T-helper 9 cell (primary cell): ENCODE data around the gene NKX6-2.
"Not testable (repeated sequence)": the region's sequence is repeated elsewhere in the genome, so short reads cannot be mapped to it uniquely, and the experiment has no call there.

Source experiments
- DNase-seq: peaks from one replicate; pipeline ENCODE4 v3.0.0-alpha.2; 2020

The NKX6-2 gene

GRCh38 chr10:132752378-132752777 is 33.6 kb downstream of the NKX6-2 start:
- no peak for DNase-seq

- DNase-seq = no peak
Measured at GRCh38 chr10:132750936-132751335, 35.0 kb downstream of the NKX6-2 start.

GRCh38 chr10:132749371-132749795 is 36.6 kb downstream of the NKX6-2 start:
- no peak for DNase-seq

GRCh38 chr10:132748545-132749370 is 37.2 kb downstream of the NKX6-2 start:
- no peak for DNase-seq

- DNase-seq = no peak
Measured at GRCh38 chr10:132748135-132748534, 37.8 kb downstream of the NKX6-2 start.

- DNase-seq = no peak
Measured at GRCh38 chr10:132746801-132747625, 38.9 kb downstream of the NKX6-2 start.

GRCh38 chr10:132746386-132746785 is 39.6 kb downstream of the NKX6-2 start:
- no peak for DNase-seq

- no peak for DNase-seq
Measured at GRCh38 chr10:132745971-132746370, 40.0 kb downstream of the NKX6-2 start.

- DNase-seq = no peak
Measured at GRCh38 chr10:132745511-132745910, 40.4 kb downstream of the NKX6-2 start.

GRCh38 chr10:132744839-132745238 is 41.1 kb downstream of the NKX6-2 start:
- DNase-seq = no peak

GRCh38 chr10:132743925-132744490 is 41.9 kb downstream of the NKX6-2 start:
- DNase-seq = no peak

- DNase-seq = not testable (repeated sequence)
Measured at GRCh38 chr10:132743196-132743924, 42.6 kb downstream of the NKX6-2 start.

- DNase-seq = no peak
Measured at GRCh38 chr10:132742837-132743194, 43.1 kb downstream of the NKX6-2 start.

- DNase-seq = no peak
Measured at GRCh38 chr10:132742167-132742836, 43.6 kb downstream of the NKX6-2 start.

- DNase-seq = no peak
Measured at GRCh38 chr10:132740588-132740987, 45.4 kb downstream of the NKX6-2 start.

- no peak for DNase-seq
Measured at GRCh38 chr10:132739225-132739613, 46.7 kb downstream of the NKX6-2 start.

GRCh38 chr10:132738454-132739224 is 47.3 kb downstream of the NKX6-2 start:
- no peak for DNase-seq

- DNase-seq = no peak
Measured at GRCh38 chr10:132737390-132738048, 48.4 kb downstream of the NKX6-2 start.

- no peak for DNase-seq
Measured at GRCh38 chr10:132735923-132736391, 50.0 kb downstream of the NKX6-2 start.

- no peak for DNase-seq
Measured at GRCh38 chr10:132735341-132735775, 50.6 kb downstream of the NKX6-2 start.

- no peak for DNase-seq
Measured at GRCh38 chr10:132733926-132734325, 52.0 kb downstream of the NKX6-2 start.
